OCI-M2 (cell line): Measurements from ENCODE around the gene TMEM200C.
"Not testable (repeated sequence)": the region's sequence is repeated elsewhere in the genome, so short reads cannot be mapped to it uniquely, and the experiment has no call there.

Experiments used
- DNase-seq: peaks from one replicate; lab custom pipeline; 2025; ENCODE audit not compliant: unreplicated experiment; lab: John Stamatoyannopoulos, UW

TMEM200C gene

DNA sequence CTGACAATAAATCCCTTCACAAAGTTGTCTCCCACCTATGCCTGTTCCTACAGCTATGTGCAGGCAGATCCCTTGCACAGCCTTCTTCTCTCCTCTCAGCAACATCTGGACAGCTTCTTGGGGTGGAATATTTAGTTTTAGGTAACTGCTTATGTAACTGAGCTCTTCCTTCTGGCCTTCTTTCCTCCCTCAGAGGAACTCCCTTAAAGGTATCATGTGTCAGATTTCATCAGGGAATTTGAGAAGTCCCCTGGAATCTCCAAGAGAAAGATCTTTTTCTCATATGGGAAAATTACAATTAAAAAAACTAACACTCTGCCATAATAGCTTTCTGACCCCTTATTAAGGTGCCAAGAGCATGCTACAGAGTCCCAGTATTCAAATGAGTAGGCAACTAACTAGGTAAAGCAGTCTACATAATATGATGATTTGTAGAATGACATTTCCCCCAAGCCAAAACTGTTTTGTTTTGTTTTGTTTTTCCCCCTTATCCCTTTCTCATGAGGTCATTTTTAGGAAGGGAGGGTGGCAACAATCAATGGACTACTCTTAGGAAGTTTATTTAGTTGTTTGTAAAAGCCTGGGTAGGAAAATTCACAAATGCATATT lies 2.4 kb downstream of the TMEM200C start:
- no peak for DNase-seq

DNA sequence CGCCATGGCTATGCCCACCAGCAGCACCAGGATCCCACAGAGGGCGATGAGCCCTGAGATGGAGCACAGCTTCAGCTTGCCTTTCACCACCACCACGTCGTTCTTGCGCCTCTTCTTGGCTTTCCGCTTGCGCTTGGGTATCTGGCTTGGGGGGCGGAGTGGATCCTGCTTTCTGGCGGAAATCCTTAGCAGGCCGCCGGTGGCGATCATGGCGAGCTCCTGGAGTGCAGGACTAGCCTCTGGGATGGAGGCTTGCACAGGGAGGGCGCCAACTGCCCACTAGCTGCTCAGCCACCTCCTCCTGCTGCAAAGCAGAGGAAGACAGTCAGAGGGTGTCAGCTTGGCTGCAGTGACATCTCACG lies 3.5 kb downstream of the TMEM200C start:
- DNase-seq: no peak

DNA sequence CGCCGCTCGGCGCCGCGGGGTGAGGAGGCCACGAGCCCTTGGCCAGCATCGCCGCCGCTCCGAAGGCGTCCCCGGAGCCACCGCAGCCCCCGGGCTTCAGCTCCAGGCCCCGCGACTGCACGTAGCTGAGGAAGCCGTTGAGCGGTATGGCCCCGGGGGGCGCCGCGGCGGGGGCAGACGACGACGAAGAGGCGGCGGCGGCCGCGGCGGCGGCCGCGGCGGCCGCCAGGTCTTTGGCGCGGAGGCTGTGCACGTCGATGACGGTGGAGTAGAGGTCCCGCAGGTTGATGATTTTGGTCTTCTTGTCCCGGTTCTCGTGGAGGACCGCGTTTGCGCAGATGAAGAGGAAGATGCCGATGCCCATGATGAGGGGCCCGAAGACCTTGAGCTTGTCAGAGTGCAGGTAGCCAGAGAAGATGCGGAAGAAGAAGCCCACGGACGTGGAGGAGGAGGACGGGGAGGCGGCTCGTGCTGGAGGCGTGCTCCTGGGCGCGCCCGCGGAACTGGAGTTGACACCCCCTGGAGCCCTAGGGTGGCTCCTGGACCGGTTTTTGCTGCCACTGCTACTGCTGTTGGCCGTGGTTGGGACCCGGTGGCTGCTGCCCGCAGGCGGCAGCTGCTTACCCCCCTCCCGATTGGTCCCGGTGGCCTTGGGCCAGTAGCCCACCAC lies 4.0 kb downstream of the TMEM200C start:
- DNase-seq: no peak

DNA sequence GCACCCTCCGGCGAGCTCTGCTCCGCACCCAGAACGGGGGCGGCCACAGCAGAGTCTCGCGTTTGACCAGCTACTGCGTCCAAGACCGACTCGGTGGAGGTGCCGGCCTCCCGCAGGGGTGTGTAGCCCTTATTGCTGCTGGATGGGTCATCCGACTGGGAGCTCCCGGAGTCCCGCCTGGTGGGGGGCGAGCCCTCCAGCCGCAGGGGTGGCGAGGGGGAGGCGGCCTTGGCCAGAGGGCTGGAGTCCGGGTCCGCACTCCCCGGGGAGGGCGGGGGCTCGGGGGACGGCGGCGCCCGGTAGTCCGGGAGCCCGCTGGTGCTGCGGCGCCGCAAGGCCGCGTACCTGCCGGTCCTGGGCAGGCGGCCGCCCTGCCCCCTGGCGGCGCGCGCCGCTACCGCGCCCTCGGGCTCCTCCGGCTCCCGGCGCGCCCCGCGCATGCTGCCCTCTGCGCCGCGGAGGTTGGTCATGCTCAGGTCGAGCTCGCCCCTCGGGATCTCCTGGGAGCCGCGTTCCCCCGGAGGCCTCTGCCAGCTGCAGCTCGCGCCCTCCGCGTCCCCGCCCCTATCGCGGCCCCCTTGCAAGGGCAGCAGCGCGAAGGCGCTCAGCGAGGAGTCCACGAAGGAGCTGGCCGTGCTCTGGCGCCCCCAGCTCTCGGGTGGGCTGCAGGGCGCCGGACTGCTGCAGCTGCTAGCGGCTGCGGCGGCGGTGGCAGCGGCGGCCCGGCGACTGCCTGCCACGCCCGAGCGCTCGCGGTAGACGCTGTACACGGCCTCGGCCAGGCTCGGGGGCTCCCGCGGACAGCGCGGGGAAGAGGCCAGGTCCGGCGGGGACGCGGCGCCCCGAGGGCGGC lies 4.8 kb downstream of the TMEM200C start:
- DNase-seq: no peak

DNA sequence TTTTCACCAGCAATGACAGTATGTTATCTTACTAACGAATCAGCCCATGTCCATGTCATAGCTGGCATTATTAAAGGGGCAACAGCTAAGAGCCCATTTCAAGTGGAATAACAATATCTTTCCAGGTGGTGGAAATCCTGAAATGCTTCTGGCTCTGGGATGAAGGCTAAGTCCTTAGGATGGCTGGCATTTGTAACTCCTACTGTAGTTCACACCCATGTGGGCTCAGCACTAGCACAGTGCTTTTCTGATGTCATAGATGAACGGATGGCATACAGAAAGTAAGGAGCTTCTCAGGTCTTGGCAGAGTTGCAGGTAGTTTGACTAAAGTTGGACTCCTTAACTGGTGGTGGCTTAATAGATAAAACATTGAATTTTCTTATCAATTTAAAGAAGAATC lies 10.0 kb downstream of the TMEM200C start:
- no peak for DNase-seq

DNA sequence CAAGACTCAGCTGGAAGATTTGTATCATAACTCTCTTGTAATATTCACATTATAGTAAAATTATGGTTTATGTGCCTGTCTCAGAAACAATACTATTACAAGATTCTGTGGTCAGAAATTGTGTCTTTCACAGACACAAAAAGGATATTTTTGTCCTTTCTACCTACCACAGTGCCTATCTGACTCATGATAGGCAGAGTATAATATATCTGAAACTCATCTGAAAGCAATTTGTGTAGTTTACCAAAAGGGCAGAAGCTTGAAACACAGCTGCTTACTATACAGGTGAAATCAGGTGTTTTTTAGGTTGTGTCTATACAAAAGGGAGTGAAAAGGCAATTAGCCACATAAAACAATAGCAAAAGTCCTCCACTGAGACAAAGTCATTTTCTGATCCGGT lies 10.9 kb downstream of the TMEM200C start:
- no peak for DNase-seq

DNA sequence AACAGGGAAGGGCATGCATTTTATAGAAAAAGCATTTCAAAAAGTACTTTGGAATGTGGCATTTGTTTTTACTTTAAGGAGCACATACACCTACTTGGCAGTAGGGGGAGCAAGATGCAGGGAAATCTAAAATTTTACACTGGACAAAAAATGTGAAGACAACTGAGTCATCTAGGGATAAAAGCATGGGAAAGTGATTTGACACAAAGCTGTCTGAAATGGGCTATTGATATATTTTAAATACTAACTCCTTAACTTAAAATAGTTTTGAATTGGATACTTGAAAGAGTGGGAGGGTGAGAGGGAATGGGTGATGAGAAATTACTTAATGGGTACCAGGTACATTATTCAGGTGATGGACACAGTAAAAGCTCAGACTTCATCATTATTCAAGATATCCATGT lies 15.8 kb downstream of the TMEM200C start:
- DNase-seq: no peak

DNA sequence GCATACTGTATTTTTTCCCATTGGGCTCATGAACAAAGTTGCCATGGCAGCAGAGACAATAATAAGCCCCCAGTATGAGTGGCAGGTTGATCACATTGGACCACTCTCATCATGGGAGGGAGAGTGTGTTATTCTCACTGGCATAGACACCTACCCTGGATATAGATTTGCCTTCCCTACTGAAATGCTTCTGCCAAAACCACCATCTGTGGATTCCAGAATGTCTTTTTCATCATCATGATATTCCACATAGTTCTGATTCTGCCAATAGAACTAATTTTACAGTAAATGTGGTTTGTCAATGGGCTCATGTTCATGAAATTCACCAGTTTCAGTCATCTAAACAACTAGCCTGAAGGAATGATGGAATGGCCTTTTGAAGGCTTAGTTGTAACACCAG lies 18.4 kb downstream of the TMEM200C start:
- DNase-seq: no peak

DNA sequence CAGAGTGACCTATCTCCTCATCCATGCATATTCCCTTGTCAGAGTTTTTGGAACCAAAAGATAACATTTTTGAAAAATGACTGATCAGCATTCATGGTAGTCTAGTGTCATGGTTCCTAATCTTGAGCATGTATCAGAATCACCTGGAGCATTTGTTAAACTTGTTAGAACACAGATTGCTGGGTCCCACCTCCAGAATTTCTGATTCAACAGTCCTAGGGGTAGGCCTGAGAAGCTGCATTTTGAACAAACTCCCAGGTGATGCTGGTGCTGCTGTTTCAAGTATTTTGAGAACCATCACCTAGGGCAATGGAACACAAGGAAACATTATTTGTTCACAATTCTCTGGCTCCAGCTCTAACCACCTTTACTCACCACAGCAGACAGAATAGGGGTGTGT lies 21.0 kb downstream of the TMEM200C start:
- DNase-seq: no peak

DNA sequence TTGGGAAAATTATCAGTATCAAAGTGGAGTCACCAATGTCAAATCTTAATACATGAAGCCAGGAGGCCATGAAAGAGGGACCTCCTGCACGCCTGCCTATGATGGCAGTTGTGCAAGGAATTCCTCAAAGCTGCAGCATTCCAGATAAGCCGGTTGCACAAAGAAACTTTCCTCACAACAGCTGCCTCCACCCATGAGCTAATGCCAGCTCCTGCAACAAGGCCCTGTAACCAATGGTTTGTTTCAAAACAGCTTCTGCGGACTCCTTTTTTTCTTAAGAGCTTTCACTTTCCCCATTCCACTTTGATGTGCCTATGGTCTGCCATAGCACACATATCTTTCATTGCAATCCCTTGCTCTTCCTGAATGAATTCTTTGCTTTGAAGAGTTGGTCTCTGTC lies 22.4 kb downstream of the TMEM200C start:
- no peak for DNase-seq

DNA sequence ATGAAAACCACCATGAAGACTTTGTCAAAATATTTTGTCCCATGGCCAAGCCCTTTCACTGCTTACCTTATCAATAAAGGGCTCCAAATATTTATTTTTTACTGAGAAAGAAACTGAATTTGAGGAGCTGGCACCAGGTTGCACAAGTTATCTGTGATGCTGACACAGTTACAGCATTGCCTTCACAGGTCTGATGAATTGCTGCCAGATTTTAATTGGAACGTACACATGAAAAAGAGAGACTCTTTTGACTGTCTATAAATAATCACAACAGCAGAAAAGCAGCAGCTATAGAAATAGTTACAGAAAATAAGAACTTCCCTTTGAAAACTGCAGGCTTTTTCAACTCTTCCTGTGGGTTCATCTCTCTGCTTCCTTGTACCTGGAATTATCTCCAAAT lies 23.9 kb downstream of the TMEM200C start:
- no peak for DNase-seq

DNA sequence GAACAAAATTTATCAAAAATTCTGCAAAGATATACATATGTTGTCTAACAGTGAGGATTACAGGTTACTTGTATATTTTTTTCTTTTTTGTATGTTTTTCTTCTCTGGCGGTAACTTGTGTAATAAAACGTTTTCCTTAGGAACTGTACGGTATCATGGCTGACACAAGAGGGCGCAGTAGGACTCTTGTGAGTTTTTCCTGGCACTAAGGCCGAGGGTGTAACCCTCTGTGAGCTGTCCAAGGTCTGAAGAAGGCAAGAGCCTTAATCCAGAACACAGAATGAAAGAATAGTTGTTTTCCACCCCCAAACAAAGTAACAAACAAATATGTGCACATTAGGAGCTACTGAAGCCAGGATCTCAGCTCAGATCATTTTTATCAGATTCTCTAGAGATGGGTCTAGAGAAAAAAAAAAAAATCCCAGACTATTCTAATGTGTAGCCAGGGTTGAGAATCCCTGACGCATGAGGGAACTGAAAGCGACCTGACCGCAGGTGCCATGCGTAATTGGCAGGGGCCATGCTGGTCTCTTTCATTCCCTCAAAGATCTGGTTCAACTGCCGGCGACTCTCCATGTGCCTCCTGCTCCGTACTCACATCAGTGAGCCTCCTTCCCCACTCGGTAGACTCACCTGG lies 27.0 kb downstream of the TMEM200C start:
- no peak for DNase-seq

DNA sequence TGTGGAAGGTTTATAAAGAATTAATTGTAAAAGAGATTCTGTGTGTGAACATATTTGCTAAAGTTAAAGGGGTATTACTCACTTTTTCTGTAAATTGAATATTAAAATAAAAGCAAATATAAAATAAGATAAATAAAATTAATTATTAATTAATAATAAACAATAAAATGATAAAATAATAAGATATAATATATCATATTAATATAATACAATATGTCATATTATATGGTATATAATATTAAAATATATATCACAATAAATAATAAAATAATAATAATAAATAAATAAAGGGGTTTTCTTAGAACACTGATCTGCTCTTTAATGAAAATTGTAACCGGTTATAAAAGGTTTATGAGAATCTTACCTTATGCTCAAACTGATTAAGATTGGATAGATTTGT lies 29.8 kb downstream of the TMEM200C start:
- DNase-seq: no peak

DNA sequence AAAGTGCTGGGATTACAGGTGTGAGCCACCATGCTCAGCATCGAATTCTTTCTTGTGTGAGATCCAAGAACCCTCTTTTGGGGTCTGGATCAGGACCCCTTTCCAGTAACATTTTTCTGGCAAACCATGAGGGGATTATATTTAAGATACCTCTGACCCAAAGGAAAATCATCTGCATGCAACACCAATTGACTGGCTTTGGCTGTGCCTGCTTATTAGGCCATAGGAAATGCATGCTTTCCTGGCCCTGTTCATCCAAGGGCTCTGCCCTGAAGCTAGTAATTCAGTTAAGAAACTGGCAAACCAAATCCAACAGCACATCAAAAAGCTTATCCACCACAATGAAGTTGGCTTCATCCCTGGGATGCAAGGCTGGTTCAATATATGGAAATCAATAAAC lies 33.2 kb downstream of the TMEM200C start:
- DNase-seq: not testable (repeated sequence)

DNA sequence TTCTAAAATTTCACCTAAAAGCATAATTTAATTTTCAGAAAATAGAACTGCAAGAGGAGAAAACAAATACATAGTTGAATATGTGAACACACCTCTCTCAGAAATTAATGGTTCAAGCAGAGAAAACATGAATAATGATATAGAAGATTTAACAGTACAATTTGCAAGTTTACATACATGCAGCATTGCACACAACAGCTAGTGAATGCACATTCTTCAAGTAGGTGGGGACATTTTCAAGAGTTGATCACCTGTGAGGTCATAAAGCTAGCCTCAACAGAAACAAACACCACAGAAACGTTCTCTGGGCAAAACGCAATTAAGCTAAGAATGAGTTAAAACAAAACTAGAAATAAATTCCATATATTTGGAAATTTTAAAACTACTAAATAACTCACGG lies 38.1 kb downstream of the TMEM200C start:
- DNase-seq: no peak

DNA sequence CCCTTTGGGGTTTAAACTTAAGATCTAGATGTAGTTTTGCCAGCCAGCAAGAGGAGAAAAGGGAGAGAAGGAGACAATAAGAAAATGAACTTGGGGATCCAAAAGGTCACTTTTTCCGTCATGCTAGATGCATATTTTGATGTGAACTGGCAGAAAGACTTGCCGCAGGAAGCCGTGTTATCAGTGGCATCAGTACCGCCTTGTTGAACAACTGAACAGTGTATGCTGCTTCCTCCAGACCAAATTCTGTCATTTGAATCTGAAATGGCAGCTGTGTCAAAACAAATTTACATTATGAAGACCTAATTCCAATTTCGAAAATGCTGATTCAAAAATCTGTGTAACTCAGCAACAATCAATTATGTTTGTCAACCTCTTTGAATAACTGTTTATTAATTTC lies 42.1 kb downstream of the TMEM200C start:
- no peak for DNase-seq

DNA sequence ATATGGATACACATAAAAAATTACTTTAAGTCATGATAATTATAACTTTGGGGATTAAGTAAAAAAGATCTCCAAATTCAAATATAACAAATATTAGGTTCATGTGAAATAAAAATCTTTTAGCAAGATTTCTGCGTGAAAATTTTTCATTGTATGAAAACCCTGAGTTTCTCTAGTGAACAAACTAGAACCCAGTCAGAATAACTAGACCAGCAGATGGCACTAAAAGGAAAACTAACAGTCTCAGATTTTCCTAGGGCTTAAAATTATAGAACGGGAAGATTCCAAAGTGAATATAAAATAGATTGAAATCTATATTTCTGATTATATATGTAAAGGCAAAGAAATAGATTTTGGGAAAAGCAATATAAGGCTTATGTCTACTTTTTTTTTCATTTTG lies 43.3 kb downstream of the TMEM200C start:
- DNase-seq: no peak

DNA sequence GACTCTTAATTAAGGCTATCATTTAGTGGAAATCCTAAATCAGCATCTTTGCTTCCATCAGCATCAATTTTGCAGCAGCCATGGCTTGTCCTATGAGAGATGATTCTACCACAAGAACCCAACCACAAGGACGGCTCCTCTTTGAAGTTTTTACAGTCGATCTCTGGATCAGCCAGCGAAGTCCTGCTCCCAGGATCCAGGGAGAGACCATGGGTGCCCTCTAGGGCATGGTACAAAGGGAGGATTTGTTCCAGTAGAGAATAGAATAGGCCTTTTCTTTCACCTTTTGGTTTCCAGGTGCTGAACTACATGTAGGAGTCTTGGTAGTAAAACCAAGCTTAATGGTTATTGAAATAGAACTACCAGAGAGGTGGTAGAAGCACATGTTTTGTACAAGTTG lies 52.7 kb downstream of the TMEM200C start:
- DNase-seq: no peak

DNA sequence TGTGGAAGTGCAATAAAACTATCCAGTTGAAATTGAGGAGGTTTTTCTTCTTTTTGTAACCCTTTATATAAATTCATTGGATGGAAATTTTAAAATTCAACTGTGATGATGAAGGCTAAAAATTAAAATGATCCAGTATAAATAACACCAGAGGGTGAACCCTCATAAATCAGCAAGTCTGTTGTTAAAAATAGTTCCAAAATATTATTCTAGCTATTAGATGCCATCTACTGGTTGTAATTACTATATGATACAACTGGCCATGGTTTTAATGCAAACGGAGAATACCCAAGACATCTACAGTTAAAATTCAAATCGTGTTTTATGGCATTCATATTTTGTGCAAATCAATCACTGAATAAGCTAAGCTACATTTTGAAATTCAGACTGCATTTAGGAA lies 53.8 kb downstream of the TMEM200C start:
- no peak for DNase-seq

DNA sequence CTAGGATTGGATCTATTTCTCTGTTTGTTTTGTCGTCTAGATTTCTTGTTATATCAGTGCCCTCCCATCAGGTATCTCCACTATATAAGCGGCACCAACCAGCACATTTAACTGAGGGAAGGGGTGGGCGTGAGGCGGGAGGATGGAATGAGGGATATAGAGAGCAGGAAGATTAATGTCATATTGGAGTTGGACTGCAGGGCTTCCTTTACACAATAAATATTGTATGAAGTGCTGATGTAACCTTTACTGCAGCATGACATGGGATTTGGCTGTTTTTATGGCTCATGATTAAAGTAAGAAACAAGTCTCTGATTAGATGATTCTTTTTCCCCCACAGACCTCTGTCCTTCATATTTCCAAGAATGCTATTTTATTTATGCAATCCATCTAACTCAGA lies 54.8 kb downstream of the TMEM200C start:
- DNase-seq: no peak

DNA sequence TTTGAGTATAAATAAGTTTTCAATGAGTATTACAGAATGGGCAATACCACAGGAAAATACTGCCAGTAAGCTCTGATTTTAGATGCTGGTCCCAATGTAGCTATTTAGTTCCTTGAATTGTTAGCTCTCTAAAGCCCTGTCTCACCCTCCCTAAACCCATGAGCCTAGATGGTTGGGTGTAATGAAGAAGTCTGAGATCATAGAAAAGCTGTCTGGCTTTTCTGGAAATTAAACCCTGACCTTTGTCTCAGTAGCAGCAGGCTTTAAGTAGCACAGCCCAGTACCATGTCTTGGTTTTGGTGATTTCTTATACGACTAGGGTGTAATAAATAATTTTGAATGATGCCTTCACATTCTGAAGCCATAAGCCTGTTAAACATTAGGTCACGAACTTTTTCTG lies 55.3 kb downstream of the TMEM200C start:
- no peak for DNase-seq

DNA sequence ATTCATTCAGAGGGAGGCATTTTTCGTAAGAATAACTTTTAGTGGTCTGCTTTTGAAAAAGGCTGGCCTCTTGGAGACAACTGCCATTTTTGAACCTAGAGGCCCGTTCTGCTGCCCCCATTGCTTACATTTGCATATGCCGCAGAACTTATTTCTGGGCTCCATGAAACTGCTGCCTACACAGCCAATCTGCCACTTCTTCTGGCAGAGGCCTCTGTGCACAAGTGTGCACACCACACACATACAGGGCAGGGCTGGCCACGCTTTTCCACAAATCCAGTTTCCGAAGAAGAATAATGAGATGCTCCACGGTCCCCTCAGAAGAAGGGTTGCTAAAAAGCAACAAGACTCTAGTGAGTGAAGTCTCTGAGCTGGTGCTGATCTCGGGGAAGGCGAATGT lies 56.2 kb downstream of the TMEM200C start:
- no peak for DNase-seq
